ENCODE data around the gene FGFBP1.

- TF ChIP-seq, protein P1, sequence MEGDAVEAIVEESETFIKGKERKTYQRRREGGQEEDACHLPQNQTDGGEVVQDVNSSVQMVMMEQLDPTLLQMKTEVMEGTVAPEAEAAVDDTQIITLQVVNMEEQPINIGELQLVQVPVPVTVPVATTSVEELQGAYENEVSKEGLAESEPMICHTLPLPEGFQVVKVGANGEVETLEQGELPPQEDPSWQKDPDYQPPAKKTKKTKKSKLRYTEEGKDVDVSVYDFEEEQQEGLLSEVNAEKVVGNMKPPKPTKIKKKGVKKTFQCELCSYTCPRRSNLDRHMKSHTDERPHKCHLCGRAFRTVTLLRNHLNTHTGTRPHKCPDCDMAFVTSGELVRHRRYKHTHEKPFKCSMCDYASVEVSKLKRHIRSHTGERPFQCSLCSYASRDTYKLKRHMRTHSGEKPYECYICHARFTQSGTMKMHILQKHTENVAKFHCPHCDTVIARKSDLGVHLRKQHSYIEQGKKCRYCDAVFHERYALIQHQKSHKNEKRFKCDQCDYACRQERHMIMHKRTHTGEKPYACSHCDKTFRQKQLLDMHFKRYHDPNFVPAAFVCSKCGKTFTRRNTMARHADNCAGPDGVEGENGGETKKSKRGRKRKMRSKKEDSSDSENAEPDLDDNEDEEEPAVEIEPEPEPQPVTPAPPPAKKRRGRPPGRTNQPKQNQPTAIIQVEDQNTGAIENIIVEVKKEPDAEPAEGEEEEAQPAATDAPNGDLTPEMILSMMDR (IDR thresholded peaks at IDR 0.05): no peak
- TF ChIP-seq POLR2A (IDR thresholded peaks at IDR 0.05): no peak
Observed at GRCh38 chr4:15912236-15912635, 26.3 kb downstream of the FGFBP1 start.
